NCI-H774 (cell line): Measurements from ENCODE around the gene ADCK1.
"Not testable (repeated sequence)": the region's sequence is repeated elsewhere in the genome, so short reads cannot be mapped to it uniquely, and the experiment has no call there.

Source experiments
- DNase-seq: peaks from one replicate; lab custom pipeline; 2025; lab: John Stamatoyannopoulos, UW

The ADCK1 gene

GRCh38 chr14:77808250-77808649 is 8.3 kb downstream of the ADCK1 start:
- DNase-seq = no peak

GRCh38 chr14:77809011-77809410 is 9.1 kb downstream of the ADCK1 start:
- no peak for DNase-seq

GRCh38 chr14:77812028-77812427 is 12.1 kb downstream of the ADCK1 start:
- no peak for DNase-seq

- not testable (repeated sequence) for DNase-seq
These were observed 12.8 kb downstream of the ADCK1 start for GRCh38 chr14:77812682-77813081.

- DNase-seq = no peak
These were observed 22.4 kb downstream of the ADCK1 start for GRCh38 chr14:77822307-77822706.

- DNase-seq = no peak
These were observed 22.8 kb downstream of the ADCK1 start for GRCh38 chr14:77822741-77823140.

GRCh38 chr14:77823378-77823777 is 23.5 kb downstream of the ADCK1 start:
- no peak for DNase-seq

GRCh38 chr14:77825895-77826519 is 26.1 kb downstream of the ADCK1 start:
- no peak for DNase-seq

- DNase-seq = no peak
These were observed 30.8 kb downstream of the ADCK1 start for GRCh38 chr14:77830692-77831091.

- no peak for DNase-seq
These were observed 32.4 kb downstream of the ADCK1 start for GRCh38 chr14:77832297-77832696.

- no peak for DNase-seq
These were observed 38.0 kb downstream of the ADCK1 start for GRCh38 chr14:77837926-77838325.

- no peak for DNase-seq
These were observed 39.1 kb downstream of the ADCK1 start for GRCh38 chr14:77838831-77839511.

- no peak for DNase-seq
These were observed 43.3 kb downstream of the ADCK1 start for GRCh38 chr14:77843195-77843594.

- no peak for DNase-seq
These were observed 43.7 kb downstream of the ADCK1 start for GRCh38 chr14:77843651-77844050.

- DNase-seq = no peak
These were observed 44.9 kb downstream of the ADCK1 start for GRCh38 chr14:77844802-77845201.

GRCh38 chr14:77848031-77848430 is 48.1 kb downstream of the ADCK1 start:
- no peak for DNase-seq

- no peak for DNase-seq
These were observed 49.8 kb downstream of the ADCK1 start for GRCh38 chr14:77849711-77850110.

GRCh38 chr14:77853919-77854318 is 54.0 kb downstream of the ADCK1 start:
- DNase-seq = no peak

- no peak for DNase-seq
These were observed 57.0 kb downstream of the ADCK1 start for GRCh38 chr14:77856941-77857340.

- no peak for DNase-seq
These were observed 60.1 kb downstream of the ADCK1 start for GRCh38 chr14:77859934-77860570.

- no peak for DNase-seq
These were observed 61.3 kb downstream of the ADCK1 start for GRCh38 chr14:77861201-77861600.

GRCh38 chr14:77862154-77862786 is 62.4 kb downstream of the ADCK1 start:
- no peak for DNase-seq

- DNase-seq = no peak
These were observed 64.2 kb downstream of the ADCK1 start for GRCh38 chr14:77864085-77864484.
